SKM-1 treated with dmso at 0.1 percent for 144 hours (cell line): ENCODE measurements around the gene FAM181A.

Experiments
- DNase-seq: peaks from one replicate; lab custom pipeline; 2025; ENCODE audit not compliant: unreplicated experiment; lab: John Stamatoyannopoulos, UW

Gene FAM181A

DNA sequence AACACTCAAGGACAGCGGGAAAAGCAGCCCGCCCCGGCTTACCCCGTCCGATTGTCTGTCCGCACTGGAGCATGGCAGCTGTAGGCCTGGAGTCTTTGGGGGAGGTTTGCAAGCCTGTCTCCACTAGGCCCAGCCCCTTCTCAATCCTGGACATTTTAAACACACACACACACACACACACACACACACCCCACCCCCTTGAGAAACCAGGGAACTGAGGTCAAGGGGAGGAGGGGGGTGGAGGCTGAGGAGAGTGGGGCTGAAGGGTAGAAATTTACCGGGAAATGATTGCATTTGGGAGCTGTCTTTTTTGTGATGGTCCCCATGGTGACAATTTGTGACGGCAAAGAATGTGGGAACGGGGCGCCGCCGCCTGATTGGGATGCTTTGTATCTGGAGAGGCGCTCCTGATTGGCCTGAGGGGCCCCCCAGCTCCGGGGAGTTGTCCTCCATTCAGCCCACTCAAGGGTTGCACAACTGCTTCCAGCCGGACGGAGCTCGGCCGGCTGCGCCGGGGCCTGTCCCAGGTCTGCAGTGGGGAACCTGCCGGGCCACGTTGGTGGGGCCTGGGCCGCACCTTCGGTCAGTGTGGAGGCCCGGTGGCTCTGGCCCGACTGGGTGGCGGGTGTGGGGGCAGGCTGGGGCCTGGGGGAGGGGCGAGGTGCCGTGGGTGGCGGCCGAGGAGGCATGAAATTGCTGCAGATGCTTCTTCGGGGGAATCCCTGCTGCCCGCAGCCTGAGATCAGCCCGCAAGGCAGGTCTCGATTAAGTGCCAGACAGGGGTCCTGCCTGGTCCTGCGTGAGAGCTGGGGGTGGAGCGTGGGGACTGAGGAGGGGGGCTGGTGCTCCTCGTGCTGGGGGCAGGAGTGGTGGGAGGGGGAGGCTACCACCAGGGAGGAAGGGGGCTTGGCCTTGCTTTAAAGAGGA, at the start of gene FAM181A:
Gene FAM181A (plus strand): TSS at position 472 of the 927 bp plus-strand sequence. CDS start 942 bp downstream, outside the sequence.
- no peak for DNase-seq

DNA sequence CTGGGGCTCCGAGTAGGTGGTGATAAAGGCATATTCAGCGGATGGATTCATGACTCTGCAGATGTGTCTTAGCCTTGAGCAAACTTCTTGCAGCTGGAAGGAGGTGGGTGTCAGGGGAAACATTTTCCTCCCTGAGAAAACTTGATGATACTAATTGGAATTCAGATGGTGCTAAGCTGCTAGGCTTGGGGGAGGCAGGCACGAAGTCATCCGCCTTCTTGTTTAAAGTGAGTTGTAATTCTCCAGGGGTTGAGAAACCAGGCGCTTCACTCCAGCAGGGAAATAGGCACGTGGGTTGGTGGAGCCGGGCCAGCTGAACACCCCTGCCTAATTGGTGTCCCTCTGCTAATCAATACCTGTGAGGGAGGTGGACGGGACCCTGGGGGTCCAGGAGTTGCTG, 48.9 kb upstream of the FAM181A start:
- DNase-seq, result no peak

DNA sequence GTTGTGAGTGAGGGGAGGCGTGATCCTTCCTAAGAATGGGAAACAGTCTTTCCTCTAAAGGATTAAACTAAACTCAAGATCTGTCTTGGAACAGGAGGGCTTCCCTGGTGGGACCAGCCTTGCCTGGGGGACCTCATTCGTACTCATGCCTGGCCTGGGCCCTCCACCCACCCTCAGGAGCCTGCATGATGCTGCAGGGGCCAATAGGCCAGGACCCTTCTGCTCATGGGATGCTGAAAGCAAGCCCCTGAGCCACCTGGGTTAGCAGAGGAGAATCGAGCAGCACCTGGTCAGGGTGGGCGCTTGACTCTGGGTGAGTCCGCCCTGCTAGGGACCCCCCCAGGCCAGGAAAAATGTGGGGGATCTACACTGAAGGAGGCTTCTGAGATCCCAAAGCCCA, 48.3 kb upstream of the FAM181A start:
- no peak for DNase-seq

DNA sequence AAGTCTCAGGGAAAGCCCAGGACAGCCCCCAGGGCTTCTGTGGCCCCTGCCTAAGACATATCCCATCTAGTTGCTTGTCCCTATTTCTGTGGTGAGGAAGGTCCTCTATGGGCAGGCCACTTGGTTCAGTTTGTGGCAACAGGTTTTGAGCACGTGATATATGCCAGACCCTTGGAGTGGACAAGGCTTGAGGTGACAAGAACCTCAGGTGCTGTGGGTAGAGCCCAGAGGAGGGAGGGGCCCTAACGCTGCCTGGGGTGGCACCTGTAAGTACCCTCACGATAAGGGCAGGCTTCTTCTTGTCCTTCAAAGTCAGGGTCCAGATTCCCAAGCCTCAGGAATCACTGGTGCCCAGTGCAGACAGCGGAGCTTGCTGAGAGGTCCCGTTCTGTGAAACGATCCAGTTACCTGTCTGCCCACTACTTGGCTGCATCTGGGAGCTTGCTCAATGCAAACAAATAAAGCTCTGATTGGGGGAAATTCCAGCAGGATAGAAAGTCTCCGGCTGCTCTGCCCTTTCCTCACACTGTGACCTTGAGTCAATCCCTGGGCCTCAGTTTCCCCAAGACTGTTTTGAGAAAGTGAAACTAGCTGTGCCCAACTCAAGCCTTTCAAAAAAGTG, 47.7 kb upstream of the FAM181A start:
- no peak for DNase-seq

DNA sequence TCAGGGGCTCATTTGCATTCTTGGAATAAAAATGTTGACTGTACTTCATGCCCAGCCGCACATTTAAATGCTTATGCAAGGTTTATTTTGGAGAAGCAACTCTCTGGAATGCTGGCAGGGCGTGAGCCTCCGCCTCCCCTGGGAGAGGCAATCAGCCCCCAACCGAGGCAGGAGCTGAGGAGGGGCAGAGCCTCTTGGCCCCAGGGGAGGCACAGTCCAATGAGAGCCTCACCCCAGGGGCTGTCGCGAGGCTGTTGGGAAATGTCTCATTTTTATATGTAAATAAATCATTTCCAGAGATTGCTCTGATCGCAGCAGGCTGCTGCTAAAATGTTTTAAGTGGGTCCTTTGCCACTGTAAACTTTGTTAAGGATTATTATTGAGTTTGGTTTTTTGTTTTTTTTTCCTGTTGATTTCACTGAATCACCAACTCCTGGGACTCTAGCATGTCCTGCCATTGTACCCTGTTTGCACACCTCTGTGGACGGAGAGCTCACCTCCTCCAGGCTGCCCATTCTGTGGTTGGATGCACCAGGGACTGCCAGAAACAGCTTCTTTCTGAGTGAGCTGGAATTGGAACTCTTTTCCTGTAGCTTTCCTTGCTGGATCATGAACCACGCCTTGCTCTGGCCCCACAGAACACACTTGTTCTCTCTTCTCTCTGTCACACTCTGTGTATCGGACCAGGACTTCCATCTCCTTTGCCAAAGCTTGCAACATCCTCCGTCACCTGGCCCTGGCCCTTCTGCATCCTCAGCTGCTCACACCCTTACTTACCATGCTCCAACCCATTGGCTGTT, 46.9 kb upstream of the FAM181A start:
- no peak for DNase-seq

DNA sequence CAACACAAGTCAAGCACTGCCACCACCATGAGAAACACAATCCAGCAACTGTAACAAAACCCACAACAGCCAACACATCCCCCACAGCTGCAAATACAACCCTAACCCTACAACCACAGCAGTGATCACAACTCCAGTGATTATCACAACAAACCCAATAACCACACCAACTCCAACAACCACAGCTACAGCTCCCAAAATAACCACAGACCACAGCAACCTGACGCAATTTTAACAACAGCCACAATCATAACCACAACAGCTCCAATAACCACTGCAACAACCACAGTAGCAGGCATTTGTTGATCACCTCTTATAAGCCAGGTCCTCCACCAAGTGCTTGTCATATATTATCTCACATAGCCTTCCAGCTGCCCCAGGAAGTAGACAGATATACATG, 42.2 kb upstream of the FAM181A start:
- DNase-seq, result no peak

DNA sequence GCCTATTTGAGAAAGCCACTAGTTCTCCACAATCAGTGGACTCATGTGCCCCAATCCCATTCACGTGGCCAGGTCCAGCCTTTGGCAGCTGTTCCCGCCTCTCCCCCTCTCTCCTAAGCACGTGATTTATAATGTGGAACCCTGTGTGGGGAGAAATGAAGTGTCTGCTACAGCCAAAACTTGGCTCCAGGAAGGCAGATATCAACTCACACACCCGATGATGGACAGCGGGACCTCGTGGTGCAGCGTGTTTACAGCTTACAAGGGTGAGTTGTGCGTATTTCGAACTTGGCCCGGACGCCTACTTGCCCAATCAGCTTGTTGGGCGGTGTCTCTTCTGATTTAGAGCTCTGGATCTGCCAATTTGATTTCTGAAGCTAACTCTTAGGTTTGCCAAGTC, 38.1 kb upstream of the FAM181A start:
- DNase-seq, result no peak

DNA sequence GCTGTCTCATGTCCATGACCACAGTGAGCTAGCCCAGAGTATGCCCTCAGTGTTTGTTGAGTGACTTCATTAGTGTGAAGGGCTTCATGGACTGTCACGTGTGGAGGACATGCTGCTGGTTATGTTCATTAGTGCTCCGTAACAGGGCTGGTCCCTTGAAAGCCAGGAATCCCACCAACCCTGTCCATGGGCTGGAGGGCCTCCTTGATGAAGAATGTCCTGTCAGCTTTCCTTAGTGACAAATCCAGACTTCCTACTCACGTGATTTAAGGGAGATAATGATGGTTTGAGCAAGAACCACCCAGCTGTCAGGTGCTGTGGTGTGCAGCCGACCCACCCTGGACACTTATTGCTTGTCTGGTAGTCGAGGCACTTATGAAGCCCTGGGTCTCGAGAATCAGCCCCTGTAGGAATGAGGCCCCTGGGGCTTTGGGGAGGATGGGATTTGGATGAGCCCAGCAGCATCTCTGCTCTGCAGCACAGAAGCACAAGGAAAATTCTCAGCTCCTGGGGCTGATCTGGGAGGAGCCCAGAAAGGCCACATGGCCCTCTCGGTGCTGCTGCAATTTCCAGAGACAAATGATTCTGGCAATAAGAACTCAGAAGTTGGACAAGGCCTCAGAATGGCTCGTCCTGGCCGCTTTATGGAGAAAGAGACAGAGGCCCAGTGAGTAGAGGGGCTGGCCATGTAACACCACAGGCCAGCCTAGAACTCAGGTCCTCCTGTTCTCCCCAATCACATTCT, 37.2 kb upstream of the FAM181A start:
- DNase-seq, result no peak

DNA sequence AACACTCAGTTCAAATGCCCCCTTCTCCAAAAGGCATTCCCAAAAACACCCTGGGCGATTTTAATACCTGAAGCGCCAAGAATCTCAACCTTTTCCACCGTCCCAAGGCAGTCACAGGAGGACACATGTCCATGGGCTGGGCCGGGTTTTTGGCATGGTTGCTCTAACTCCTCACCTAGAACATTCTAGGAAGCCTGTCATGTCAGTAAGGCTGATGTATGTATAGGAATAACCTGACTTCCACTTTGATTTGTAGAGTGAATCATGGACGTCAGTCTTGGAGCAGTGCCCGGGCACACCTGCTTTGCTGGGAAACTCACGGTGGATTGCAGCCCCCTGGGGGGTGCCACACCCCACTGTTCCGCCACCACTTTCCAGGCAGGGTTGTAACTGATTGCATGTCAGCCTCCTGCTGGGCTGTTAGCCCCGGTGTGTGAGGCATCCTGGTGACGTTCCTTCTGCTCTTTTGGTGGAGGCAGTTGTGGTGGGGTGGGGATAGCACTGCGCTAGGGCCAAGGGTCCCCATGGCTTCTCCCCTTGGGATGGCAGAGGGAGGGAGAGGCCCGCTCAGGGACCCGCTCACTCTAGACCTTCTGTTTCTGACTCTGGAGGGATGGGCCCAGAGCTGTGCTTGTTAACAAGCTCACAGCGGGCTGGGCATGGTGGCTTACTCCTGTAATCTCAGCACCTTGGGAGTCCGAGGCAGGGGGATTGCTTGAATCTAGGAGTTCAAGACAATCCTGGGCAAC, 35.2 kb upstream of the FAM181A start:
- DNase-seq, result no peak

DNA sequence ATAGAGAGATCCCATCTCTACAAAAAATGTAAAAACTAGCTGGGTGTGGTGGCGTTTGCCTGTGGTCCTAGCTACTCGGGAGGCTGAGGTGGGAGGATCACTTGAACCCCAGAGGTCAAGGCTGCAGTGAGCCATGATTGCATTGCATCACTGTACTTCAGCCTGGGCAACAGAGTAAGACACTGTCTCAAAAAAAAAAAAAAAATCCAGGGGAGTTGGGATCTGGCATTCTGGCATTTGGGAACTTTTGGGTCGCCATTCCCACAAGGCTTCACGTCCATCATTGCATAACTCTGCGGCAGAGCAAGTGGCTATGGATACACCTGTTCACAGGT, 34.7 kb upstream of the FAM181A start:
- no peak for DNase-seq

DNA sequence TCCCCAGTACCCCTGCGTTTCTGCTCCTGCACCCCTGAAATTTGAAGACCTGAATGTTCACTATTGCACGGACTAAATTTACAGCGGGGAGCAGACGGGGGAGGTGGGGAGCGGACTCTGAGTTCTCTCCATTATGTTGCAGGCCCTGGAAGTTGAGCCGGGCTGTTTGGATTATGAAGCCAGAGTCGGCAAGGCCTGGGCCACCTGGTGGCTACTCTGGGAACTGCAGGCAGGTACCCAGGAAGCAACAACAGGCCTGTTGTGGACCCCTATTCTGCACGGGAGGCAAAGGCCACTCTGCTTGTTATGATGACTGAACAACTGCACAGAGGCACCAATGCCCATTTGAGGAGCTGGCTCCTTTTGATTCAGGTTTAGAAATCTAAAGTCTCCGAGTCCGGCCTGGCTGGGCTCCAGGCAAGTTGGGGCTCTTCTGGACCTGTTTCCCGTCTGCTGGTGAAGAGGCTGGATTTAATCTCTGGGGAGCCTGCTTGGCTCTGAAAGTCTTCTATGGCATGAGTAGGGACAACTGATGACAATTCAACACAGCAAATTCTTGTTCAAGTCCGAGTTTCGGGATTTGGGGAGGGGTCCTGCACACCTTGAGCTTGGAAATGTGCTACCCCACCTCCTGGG, 34.1 kb upstream of the FAM181A start:
- no peak for DNase-seq

DNA sequence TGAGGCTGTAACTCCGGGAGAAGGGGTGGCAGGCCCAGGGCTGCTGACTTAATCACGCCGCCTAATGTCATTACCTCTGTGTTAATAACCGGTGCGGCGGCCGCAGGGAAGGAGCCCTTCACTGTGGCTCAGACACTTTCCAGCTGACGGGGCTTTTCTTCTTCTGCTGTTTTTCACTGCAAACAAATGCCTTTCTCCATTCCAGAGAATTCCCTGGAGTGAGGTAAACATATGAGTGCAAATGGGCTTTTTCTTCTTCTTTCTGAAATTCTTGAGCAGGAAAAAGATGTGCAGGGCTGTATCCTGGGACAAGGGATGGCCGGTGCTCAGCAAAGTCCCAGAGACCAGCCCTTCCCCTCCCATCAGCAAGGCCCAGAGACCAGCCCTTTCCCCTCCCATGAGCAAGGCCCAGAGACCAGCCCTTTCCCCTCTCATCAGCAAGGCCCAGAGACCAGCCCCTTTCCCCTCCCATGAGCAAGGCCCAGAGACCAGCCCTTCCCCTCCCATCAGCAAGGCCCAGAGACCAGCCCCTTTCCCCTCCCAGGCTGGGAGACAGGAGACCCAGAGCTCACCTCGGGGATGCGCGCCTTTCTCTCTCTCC, 33.4 kb upstream of the FAM181A start:
- DNase-seq, result no peak

DNA sequence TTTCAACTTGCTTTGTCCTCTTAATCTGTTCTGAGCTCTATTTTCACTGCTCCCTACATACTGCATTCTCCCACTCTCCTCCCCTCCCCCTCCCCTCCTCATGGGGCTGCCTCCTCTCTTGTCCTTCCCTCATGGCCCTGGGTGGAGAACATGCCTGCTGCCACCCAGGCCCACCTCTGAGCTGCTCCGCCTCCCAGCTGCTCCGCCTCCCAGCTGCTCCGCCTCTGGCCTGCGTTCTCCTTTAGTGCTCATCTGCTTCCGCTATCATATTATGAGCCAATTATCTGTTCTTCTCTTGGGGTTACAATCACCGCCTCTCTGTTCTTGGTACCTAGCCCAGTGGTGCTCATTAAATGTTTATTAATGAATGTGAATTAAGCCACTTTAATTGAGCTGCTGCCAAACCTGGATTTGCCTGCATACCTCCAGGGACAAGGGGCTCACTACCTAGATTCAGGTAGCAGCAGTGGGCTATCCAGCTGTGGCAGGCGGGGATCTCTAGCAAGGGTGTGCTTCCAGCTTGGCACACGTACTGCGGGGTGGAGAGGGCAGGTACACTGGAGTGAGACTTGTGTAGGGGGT, 32.0 kb upstream of the FAM181A start:
- no peak for DNase-seq

DNA sequence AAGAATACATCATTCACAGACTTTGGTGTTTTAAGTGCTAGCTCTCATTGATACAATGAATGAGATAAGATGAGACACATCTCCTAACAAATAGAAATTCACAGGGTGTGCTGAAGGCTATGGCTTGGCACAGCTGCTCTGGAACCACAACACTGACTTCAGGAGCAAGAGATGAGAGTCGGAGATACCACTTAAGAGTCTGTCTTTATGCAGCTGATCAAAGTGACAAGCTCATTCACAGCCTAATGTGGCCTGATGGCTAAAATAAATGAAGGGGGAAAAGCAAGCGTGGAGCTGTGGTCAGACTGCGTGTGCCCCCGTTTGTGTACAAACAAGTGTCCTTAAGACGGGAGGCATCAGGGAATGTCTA, 29.7 kb upstream of the FAM181A start:
- DNase-seq, result no peak

DNA sequence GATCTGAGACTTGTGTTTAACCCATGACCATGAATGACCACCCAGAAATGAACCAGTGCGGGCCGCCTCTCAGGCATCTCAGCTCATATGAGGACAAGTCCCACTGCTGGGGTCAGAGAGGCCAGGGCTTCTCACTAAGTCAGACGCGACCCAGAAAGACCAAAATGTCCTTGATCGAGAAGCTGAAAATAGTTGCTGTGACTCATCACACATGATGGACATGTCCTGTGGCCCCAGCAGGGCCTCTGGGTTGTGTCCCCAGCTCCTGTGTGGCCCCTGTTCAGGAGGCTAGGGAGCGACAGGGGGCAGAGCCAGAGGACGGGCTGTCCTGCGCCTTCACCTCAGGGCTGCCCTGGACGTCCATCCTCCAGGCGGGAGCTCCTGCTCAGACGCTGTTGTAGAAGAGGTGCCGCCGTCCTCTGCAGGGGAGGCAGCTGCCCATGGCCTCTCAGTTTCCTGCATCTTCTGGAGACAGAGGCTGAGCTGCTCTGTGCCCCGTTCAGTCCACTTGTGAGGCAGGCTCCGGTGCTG, 29.0 kb upstream of the FAM181A start:
- no peak for DNase-seq

DNA sequence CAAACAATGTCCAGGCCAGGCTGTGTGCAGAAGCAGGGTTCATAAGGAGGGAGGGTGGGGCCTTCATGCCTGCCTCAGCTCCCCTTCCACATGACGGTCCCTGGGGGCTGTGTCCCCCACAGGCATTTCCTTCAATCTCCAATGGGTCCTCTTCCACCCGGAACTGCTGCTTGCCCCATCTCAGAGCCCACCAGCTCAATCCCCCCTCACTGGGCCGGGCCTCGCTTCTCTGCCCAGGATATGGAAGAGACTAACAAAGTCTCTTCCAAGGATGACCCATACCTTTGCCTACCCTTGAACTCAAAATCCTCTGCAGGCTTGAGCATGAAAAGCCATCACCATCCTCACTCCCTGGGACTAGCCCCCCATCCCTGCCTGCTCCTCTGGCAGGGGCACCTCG, 28.4 kb upstream of the FAM181A start:
- DNase-seq, result no peak

DNA sequence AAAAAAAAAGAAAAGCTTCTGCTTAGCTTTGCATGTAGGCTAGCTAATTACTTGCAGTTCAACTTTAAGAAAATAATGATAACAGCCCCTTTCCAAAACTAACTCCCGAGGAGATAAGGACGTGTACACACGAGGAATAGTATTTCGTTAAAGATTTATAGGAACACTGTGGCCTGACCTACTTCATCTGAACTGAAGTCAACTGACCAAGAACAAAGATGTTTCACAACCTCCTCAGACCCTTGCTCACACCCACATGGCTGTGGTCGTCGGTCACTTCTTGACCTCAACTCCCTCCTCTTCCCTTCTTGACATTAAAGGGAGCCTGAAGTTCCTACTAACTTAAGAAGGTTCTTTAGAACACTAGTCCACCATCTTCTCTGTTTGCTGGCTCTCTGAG, 25.3 kb upstream of the FAM181A start:
- DNase-seq, result no peak

DNA sequence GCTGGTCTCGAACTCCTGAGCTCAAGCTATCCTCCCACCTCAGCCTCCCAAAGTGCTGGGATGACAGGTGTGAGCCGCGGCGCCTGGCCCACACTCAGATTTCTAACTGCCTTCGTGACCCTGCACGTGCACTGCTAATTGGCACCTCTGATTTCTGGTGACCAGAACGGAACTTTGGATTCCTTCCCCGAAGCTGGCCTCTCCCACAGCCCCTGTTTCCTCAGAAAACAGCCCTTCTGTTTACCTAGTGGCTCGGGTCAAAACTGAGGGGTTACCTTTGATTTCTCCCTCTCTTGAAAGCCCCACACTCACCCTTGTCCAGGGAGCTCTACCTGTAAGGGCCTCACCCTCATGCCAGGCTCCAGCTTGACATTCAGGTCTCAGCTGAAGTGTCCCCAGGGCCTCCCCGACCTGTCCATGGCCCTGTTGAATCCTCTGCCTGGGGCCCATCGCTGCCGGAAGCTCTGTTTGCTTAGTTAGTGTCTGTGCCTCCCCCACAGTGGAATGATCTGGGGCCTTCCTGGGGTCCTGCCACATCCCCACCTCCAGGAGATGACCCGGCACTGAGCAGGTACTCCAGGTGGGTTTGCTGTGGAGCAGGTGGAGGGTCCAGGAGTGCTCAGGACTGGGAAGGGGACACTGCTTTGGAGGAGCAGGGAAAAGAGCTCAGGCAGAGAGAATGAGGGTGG, 24.4 kb upstream of the FAM181A start:
- no peak for DNase-seq
